HG02885 (cell line): ENCODE measurements around the gene C19orf38.

Source experiments
- ATAC-seq: cut with Tn5 transposase; IDR thresholded peaks from one replicate; pipeline ENCODE4 v1.9.1; 2021; ENCODE audit warnings: mild to moderate bottlenecking; ENCODE audit not compliant: unreplicated experiment, poor library complexity

Gene C19orf38

GRCh38 chr19:10895920-10896319, 47.7 kb downstream of the C19orf38 start:
- ATAC-seq = no peak

- ATAC-seq = no peak
Observed at GRCh38 chr19:10896851-10897526, 48.8 kb downstream of the C19orf38 start.

- no peak for ATAC-seq
Observed at GRCh38 chr19:10898633-10899032, 50.4 kb downstream of the C19orf38 start.

GRCh38 chr19:10899151-10899653, 51.0 kb downstream of the C19orf38 start:
- no peak for ATAC-seq

GRCh38 chr19:10907925-10908324, 59.7 kb downstream of the C19orf38 start:
- ATAC-seq = no peak

GRCh38 chr19:10908380-10908960, 60.3 kb downstream of the C19orf38 start:
- no peak for ATAC-seq

GRCh38 chr19:10911579-10912363, 63.6 kb downstream of the C19orf38 start:
- ATAC-seq = no peak

GRCh38 chr19:10912619-10913018, 64.4 kb downstream of the C19orf38 start:
- ATAC-seq = no peak

GRCh38 chr19:10913716-10914340, 65.6 kb downstream of the C19orf38 start:
- ATAC-seq = no peak

GRCh38 chr19:10915130-10916091, 67.2 kb downstream of the C19orf38 start:
- no peak for ATAC-seq

GRCh38 chr19:10916602-10917001, 68.4 kb downstream of the C19orf38 start:
- ATAC-seq = no peak

GRCh38 chr19:10918359-10918758, 70.1 kb downstream of the C19orf38 start:
- no peak for ATAC-seq
